ENCODE data around the gene TRIM62. TPM values are rescaled to one million over a fixed set of nuclear protein-coding genes. Genes with fewer than 3 reads are reported as not detected.

TRIM62 gene
- total RNA-seq, 4 donors from 2014 or later, result 2.7 to 6.3 (median 3.6) TPM

DNA sequence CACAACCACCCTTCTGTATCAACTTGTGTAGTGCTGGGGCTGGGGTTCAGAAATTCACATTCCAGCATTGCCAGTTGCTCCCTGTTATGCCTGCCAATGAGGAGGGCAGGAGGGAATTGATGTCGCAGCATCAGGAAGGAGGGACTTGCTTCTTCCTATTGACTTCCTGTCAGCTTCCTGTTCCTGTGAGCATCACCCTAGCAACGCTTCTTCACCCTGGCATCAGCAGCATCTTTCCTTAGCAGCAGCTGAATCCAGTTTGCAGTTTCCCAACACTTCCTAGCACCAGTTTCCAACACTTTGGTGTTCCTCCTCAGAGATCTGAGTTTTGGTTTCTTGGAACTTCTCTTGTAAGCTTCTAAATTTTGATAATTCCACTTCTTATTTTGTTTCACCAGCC, 8.9 kb upstream of the TRIM62 start:
- no peak for ATAC-seq (ENCODE audit: low FRiP score)
- TF ChIP-seq CTCF (IDR thresholded peaks at IDR 0.05), result no peak

DNA sequence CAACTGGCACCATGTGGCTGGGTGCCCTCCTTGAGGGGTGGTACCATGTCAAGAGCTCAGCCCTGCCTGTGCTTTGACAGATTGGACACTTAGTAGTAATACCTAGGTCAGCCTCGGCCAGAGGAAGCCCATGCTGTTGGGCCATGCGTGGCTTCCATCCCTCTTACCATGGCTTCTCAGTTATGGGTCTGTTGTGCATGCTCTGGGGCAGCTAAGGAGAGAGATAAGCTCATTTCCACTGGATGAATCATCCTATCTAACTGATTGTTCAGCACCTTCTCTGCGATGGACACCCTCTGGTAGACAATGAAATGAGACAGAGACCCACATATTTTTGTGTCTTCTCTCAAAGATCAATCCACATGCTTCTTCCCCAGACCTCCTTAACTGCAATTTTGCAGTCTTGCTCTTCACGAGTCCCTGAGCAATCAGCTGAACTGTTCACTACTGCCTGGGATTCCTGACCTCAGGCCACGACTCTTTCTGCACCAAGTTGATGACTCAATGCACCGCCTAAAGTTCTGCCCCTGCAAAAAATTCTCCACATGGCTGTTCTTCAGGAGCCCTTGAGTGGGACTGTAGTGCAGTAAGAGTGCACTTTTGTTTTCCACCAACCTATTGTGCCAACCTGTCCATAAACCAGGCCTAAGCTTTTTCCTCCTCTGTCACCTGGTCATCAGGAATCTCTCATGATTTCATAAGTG, 6.9 kb upstream of the TRIM62 start:
- ATAC-seq (ENCODE audit: low FRiP score) (no peak), DNase-seq (ENCODE audit: low spot score) (no peak)
- no peak for TF ChIP-seq CTCF (IDR thresholded peaks at IDR 0.05)

More for the DNA sequence above, 8.9 kb upstream of the TRIM62 start:
- DNase-seq (ENCODE audit: low spot score), result no peak

DNA sequence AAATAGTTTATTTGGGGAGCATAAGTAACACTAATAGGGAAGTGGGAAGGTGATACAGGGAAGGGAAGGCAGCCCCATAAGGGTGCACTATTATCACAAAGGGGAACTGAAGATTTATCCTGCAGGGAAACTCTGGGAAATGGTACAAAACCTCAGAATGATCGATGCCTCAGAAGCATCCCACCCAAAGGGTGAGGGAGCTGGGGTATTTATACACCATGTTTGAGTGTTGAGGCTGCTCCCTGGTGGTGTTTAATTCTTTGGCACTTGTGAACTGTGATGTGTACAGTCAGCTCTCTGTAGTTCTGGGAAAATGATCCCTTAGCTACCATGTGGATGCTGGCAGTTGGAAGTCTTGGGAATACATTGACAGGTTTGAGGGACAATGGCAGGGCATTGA, 5.1 kb upstream of the TRIM62 start:
- no peak for TF ChIP-seq CTCF (IDR thresholded peaks at IDR 0.05)
- no peak for DNase-seq (ENCODE audit: low spot score)
- no peak for ATAC-seq (ENCODE audit: low FRiP score)

- TF ChIP-seq CTCF (IDR thresholded peaks at IDR 0.05), result no peak
- ATAC-seq (ENCODE audit: low FRiP score) (no peak), DNase-seq (ENCODE audit: low spot score) (no peak)
Measured at GRCh38 chr1:33185541-33185940, 3.7 kb upstream of the TRIM62 start.

- no peak for ATAC-seq (ENCODE audit: low FRiP score)
- TF ChIP-seq CTCF (IDR thresholded peaks at IDR 0.05), result no peak
- DNase-seq (ENCODE audit: low spot score), result no peak
Measured at GRCh38 chr1:33183306-33183705, 1.5 kb upstream of the TRIM62 start.

DNA sequence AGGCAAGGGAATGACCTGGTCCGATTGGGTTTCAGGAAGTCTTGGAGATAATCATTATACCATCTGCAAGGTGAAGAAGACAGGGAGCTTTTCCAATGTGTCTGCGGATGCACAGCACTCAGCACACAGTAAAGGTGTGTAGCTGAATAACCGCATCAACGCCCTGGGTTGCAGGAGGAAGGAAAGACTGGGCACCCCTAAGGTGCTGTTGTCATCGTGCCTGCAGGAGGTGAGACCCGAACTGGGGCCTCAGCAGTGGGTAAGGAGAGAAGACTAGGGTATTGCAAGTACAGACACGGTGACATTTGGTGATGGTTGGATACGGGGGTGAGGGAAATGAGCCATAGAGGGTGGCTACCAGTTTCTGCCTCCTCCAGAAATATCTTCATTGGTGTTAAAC, 1.1 kb upstream of the TRIM62 start:
- DNase-seq (ENCODE audit: low spot score), result no peak
- TF ChIP-seq CTCF (IDR thresholded peaks at IDR 0.05), result no peak
- no peak for ATAC-seq (ENCODE audit: low FRiP score)

DNA sequence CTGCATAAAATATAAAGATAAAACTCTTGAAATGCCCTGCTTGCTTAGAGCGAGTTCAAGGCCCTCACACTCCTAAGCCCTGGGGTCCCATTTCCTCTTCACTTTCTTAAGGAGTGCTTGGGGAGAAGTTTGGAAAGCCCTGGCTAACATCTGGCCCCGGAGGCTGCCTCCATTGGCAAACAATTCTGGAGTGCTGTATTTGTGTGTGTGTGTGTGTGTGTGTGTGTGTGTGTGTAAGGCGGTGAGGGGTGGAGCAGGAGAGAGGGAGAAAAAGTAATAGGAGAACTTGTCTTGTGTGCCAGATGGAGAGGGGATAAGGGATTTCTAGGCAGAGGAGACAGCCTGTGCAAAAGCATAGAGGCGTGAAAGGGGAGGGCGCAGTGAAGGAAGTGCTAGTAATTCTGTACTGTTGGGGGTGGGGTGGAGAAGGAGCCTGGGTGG, 578 bp upstream of the TRIM62 start:
- DNase-seq (ENCODE audit: low spot score) (no peak), ATAC-seq (ENCODE audit: low FRiP score) (no peak)
- no peak for TF ChIP-seq CTCF (IDR thresholded peaks at IDR 0.05)

Data from omental fat pad (tissue), 4 donors.